C4-2B (cell line): ENCODE data around the gene LRRC36.

Source experiments
- H3K27ac ChIP-seq: fragments of 450-650 bp; 2 replicates; pipeline ENCODE4 v1.5.1; 2017
- CTCF ChIP-seq: fragments of 450-650 bp; conservative IDR thresholded peaks from 2 replicates; pipeline ENCODE4 v1.5.1; 2017; ENCODE audit warnings: mild to moderate bottlenecking
- ZFX ChIP-seq: fragments of 450-650 bp; IDR thresholded peaks from 2 replicates; pipeline ENCODE4 v1.6.1; 2017

The LRRC36 gene

DNA sequence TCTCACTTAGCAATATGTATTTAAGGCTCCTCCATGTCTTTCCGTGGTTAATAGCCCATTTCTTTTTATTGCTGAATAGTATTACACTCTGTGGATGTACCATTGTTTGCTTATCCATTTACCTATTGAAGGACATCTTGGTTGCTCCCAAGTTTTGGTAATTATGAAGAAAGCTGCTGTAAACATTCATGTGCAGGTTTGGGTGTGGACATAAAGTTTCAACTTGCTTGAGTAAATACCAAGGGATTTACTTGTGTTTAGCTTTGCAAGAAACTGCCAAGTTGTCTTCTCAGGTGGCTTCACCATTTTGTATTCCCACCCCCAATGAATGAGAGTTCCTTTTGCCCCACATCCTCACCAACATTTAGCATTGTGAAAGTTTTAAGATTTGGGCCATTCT is 9.5 kb downstream of the LRRC36 start:
- TF ChIP-seq CTCF (no peak), ZFX (no peak)
- peak overlapping the region; percentile 69 for H3K27ac ChIP-seq

GRCh38 chr16:67336648-67337047 is 10.0 kb downstream of the LRRC36 start:
- peak overlapping the region; percentile 40; the same call in 1 of the 2 replicates for H3K27ac ChIP-seq
- TF ChIP-seq ZFX, result no peak
- no peak for TF ChIP-seq CTCF

DNA sequence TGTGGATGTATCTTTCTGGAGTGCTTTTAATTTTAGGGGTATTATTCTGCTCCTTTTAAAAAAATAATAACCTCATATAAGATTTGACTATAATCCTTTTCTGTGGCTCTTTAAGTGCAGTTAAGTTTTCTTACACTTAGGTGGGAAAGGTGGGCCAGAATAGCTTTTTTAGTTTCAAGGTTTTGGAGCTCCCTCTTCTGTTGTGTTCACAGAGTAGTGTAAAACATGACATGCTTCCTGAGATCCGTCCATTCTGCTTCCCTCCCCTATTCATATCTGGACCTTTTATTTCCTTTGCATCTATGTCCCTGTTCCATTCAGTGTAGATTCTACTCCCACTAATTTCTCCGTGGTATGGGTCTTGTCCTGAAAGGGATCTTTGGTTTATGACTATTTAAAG is 12.8 kb downstream of the LRRC36 start:
- TF ChIP-seq CTCF (no peak), ZFX (no peak)
- no peak overlapping the region for H3K27ac ChIP-seq

DNA sequence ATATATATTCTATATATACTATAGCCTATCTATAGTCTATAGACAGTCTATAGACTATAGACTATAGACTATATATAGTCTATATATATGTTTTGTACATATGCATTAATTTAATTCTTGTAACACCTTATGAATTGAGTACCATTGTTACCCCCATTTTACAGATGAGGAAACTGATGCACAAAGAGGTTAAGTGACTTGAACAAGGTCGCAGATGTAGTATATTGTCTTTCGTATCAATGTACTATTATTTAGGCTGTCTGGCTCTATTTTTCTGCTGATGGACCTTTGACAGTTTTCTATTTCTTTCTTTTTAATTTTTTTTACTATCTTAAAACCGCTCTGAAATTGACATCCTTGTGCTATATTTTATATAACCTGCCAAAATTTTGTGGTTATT is 14.6 kb downstream of the LRRC36 start:
- no peak overlapping the region for H3K27ac ChIP-seq
- TF ChIP-seq ZFX (no peak), CTCF (no peak)

DNA sequence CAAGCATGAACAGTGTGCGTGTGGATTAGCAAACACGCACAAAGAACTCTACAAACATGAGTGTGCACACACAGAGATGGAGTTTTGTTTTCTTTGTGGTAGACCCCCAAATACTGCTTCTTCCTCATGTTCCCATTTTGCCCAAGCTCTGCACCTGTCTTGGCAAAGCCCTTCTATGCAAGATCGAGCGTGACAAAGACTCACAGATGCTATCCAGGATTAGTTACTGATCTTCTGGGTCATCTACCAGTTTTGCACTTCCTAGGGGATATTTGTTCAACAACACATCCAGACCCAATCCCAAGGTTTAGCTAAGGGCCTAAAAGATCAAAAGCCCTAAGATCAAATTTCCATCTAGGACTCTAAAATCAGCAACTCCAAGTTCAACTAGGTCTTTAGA is 16.0 kb downstream of the LRRC36 start:
- no peak overlapping the region for H3K27ac ChIP-seq
- TF ChIP-seq ZFX (no peak), CTCF (no peak)

- H3K27ac ChIP-seq, result peak overlapping the region; percentile 68
- TF ChIP-seq CTCF, result no peak
- TF ChIP-seq ZFX, result no peak
These were observed 18.8 kb downstream of the LRRC36 start for GRCh38 chr16:67345401-67345800.

DNA sequence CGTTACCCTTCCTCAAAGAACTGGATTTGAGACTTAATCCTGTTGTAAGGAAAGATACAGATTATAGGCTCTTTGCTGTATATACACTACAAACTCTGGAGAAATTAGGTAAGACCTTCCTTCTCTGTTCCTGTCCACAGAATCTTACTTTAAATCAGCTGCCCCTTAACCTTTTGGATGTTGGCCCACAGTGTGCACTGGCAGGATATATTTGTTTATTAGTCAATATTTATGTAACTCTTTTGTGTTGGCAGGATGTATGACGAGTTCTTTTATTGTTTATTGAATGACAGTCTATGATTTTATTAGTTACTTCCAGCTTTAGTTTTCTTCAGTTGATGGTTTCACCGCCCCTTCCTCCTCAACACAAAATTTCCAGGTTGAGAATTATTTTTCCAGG is 19.7 kb downstream of the LRRC36 start:
- H3K27ac ChIP-seq, result no peak overlapping the region; the same call in 1 of the 2 replicates

More for the DNA sequence above, 19.7 kb downstream of the LRRC36 start:
- TF ChIP-seq ZFX (no peak), CTCF (no peak)
